Measurements from ENCODE around the gene STMP1. TPM values are rescaled to one million over a fixed set of nuclear protein-coding genes. Genes with fewer than 3 reads are reported as not detected.
"Not testable (repeated sequence)": the region's sequence is repeated elsewhere in the genome, so short reads cannot be mapped to it uniquely, and the experiment has no call there.

Gene STMP1
- 4.6 and 5.4 TPM in 2 replicates for total RNA-seq

GRCh38 chr7:135662373-135663114 lies at the start of gene STMP1:
STMP1 (plus strand) TSS chr7:135662514.
- peak; percentile 97 to 98 for DNase-seq (ENCODE audit: low read depth in 2 of 2)

DNA sequence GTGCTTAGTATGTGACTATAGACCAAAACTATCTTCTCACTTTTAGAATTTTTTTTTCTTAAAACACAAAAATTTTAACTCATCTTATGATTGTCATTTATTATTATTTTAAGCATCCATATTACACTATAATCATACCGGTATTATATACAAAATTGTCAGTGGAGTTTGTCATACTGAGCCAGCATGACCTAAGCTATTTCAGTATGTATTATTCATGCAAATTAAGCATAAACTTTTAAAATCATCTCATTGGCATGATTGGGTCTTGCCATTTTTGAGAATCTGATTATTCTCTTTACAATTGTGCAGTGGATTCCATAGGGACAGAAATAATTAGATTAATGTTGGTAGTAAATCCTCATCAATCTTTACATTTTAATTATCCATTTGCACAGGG lies 46.2 kb upstream of the STMP1 start:
- no peak for DNase-seq (ENCODE audit: low read depth in 2 of 2)

GRCh38 chr7:135617781-135618180 lies 44.5 kb upstream of the STMP1 start:
- DNase-seq (ENCODE audit: low read depth in 2 of 2) = no peak

DNA sequence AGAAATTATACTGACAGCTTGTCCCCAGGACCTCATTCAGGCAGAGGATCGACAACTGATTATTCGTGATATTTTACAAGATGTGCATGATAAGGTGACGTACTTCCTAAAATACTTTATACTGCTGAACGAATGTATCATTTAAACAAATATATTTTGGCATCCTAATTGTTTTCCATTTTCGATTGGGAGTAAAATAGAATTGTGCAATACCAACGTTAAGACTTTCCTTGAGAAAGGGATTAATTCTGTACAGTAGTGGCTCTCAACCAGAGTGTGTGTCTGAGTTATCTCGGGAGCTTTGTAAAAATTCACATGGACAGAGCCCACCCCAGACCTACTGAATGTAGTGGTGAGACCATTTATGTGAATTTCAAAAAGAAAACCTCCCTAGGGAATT lies 43.8 kb upstream of the STMP1 start:
- no peak for DNase-seq (ENCODE audit: low read depth in 2 of 2)

DNA sequence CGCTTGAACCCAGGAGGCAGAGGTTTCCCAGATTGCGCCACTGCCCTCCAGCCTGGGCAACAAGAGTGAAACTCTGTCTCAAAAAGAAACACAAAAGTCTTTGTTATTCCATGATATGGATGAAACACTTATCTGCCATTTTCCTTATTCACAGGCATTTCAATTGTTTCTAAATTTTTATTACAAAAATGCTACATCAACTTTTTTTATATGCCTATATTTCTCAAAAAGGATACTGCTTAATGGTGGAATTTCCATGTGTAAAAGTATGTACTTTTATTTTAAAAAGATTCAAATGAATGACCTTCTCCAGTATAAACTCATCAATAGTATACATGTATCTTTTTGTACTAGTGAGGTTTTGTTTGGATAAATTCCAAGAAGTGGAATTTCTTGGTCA lies 41.9 kb upstream of the STMP1 start:
- DNase-seq (ENCODE audit: low read depth in 2 of 2) = no peak

- DNase-seq (ENCODE audit: low read depth in 2 of 2) = peak; percentile 78 to 80
Measured at GRCh38 chr7:135620980-135621850, 41.1 kb upstream of the STMP1 start.

DNA sequence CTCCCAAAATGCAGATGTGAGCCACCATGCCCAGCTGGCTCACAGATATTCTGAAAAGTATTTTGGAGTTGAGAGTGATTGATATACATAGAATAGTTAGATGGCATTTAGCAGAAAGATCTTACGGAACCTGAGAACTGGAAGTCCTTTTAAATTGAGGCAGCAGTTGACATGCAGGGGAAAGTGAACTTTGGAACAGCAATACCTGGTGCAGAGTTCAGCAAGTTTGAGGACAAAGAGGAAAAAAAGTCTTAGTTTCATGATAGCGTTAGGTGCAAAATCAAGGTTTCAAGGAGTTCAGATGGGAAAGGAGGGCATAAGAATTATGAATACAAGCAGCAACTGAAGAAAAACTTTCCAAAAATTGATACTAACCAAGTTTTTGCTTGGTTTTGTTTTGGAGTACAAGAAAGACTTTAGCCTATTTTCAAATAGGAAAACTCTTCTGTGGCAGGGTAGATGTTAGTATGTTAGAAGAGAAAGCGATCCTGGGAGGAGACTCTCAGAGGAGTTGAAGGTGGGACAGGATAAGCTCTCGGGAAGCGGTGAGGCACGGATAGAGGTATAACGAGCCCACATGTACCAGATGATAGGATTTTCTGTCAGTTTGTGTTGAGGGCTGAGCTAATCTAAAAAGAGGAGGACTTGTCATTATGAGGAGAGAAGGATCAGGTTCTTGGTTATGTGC lies 28.0 kb upstream of the STMP1 start:
- no peak for DNase-seq (ENCODE audit: low read depth in 2 of 2)

DNA sequence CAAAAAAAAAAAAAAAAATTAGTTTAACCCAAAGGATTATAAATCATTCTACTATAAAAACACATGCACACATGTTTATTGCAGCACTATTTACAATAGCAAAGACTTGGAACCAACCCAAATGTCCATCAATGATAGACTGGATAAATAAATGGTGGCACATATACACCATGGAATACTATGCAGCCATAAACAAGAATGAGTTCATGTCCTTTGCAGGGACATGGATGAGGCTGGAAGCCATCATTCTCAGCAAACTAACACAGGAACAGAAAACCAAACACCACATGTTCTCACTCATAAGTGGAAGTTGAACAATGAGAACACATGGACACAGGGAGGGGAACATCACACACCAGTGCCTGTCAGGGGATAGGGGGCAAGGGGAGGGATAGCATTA lies 22.6 kb upstream of the STMP1 start:
- DNase-seq (ENCODE audit: low read depth in 2 of 2) = not testable (repeated sequence)

- DNase-seq (ENCODE audit: low read depth in 2 of 2) = no peak
Measured at GRCh38 chr7:135644154-135644553, 18.2 kb upstream of the STMP1 start.

DNA sequence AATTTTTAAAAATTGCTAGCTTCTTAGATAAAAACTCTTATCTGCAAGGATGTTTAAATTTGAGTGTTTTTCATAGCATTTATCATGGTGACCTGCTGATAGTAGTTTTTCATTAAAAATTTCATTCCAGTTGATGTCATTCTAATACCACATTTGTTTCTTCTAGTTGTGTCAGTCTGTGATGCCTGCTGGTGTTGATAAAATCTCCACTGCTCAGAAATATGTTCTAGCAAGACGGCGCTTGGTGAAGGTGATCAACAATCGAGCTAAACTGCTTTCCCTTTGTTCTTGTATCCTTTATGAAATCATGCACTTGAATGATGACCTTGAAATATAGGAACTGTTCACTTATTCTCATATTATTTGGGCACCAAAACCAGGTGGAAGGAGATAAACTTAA lies 17.6 kb upstream of the STMP1 start:
- DNase-seq (ENCODE audit: low read depth in 2 of 2) = no peak

- DNase-seq (ENCODE audit: low read depth in 2 of 2) = peak; percentile 62
Measured at GRCh38 chr7:135645296-135645904, 16.9 kb upstream of the STMP1 start.

- no peak for DNase-seq (ENCODE audit: low read depth in 2 of 2)
Measured at GRCh38 chr7:135647755-135648154, 14.6 kb upstream of the STMP1 start.

DNA sequence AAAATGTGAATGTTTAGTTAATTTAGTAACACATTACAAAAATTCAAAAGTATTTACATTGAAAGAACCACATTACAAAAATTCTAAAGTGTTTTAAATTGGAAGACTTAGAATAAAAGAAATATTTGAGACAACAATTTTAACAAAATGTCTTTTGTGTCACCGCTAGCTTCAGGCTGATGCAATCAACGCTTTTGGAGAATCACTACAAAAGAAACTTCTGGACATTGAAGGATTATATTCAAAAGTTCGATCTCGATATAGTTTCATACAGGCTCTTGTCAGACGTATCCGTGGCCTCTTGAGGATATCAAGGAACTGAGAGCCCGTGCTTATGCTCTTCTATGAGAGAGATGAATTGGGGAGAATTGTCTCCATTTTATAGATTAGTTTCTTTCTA lies 14.1 kb upstream of the STMP1 start:
- DNase-seq (ENCODE audit: low read depth in 2 of 2) = no peak

- peak; percentile 45 to 86 for DNase-seq (ENCODE audit: low read depth in 2 of 2)
Measured at GRCh38 chr7:135650831-135651573, 11.3 kb upstream of the STMP1 start.

DNA sequence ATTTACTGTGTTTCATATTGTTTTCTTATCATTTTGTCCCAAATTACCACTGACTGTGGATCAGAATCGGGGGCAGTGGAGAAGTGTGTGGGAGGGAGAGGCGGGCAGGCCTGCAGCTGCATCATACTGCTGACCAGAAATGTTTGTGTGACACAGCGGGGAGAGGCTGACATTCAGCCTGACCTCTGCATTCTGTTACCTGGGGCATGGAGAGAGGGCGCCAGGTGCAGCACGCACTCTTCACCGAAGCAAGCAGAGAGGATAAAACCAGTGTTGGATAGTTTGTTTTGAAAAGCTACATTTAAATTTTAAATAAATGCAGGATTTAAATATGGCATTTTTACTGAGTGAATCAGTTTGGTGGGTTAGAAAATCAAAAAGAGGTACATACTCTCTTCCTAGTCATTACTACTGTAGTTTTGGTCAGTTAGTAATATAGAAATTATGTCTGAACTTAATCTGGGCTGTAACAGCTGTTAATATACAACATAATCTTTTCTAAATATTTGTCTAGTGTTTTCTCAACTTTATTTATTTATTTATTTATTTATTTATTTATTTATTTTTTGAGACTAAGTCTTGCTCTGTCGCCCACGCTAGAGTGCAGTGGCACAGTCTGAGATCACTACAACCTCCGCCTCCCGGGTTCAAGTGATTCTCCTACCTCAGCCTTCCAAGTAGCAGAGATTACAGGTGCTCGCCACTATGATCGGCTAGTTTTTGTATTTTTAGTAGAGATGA lies 8.8 kb upstream of the STMP1 start:
- no peak for DNase-seq (ENCODE audit: low read depth in 2 of 2)

DNA sequence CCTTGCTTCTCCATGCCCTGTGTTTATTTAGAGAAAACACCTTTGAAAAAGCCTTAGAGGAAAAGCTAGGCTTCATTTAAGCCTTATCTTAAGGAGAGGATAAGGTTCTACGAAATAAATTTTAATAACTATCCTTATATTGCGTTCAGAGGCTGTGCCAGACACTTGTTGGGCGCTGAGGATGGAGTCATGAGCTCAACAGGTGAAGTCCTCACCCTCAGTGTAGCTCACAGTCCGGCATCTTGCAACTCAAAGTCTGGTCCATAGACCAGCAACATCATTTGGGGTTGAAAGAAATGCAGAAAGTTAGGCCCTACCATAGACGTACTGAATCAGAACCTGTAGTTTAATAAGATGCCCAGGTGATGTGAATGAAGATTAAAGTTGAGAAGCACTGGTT lies 3.8 kb upstream of the STMP1 start:
- no peak for DNase-seq (ENCODE audit: low read depth in 2 of 2)

GRCh38 chr7:135659159-135659846 lies 3.0 kb upstream of the STMP1 start:
- DNase-seq (ENCODE audit: low read depth in 2 of 2) = peak; percentile 83 to 89

GRCh38 chr7:135661311-135662122 lies 797 bp upstream of the STMP1 start:
- DNase-seq (ENCODE audit: low read depth in 2 of 2) = peak in 1 of 2 donors; percentile 55

GRCh38 chr7:135662123-135662372 lies 266 bp upstream of the STMP1 start:
- DNase-seq (ENCODE audit: low read depth in 2 of 2) = no peak
